A549 (cell line): ENCODE measurements around the gene CCDC85B. TPM values are rescaled to one million over a fixed set of nuclear protein-coding genes. Genes with fewer than 3 reads are reported as not detected.

Experiments used
- ATAC-seq, 2 experiments: fragments of 200-7000 bp in 1 of 2; fragments of >200 bp in 1 of 2; cut with Nextera tagmentation in 1 of 2; cut with Tn5 transposase in 1 of 2; 3 replicates each; pipeline versions ENCODE4 v1.8.0 to v1.9.1; 2018 to 2020; ENCODE audit warnings: mild to moderate bottlenecking in 1 of 2, moderate library complexity in 1 of 2
- CTCF ChIA-PET: fragments of 300-600 bp; sonication (Branson Sonifier 250); formaldehyde crosslinking; extraction: SDS; loops from one replicate; lab custom pipeline; 2021; ENCODE audit warnings: antibody characterized with exemption, inconsistent platforms; lab: Yijun Ruan, JAX
- POLR2A ChIA-PET: fragments of 350-600 bp; formaldehyde crosslinking; extraction: SDS; loops from one replicate; lab custom pipeline; 2021; ENCODE audit warnings: antibody characterized with exemption, inconsistent platforms; lab: Yijun Ruan, JAX
- DNase-seq, 2 experiments: peaks; one replicate each; pipeline versions ENCODE4 v3.0.0 to v3.0.0-alpha.2; 2011 to 2016; ENCODE audit warnings: low read depth in 1 of 2, low spot score in 1 of 2
- FAIRE-seq: peaks from 2 replicates; lab custom pipeline; 2011; peaks lifted over from hg19 to GRCh38; lab: Jason Lieb, UNC
- H3K27ac ChIP-seq, 2 experiments: fragments of >200 bp; sonication (Bioruptor Twin); formaldehyde crosslinking; 3 replicates each; pipeline ENCODE4 v1.5.1; 2016 to 2017
- H3K4me1 ChIP-seq: fragments of >200 bp; sonication (Bioruptor Twin); formaldehyde crosslinking; 3 replicates; pipeline ENCODE4 v1.6.1; 2016
- H3K4me2 ChIP-seq: fragments of >200 bp; sonication (Bioruptor Twin); formaldehyde crosslinking; 3 replicates; pipeline ENCODE4 v1.6.1; 2016
- H3K4me3 ChIP-seq: fragments of >200 bp; sonication (Bioruptor Twin); formaldehyde crosslinking; 3 replicates; pipeline ENCODE4 v1.5.1; 2016
- H3K9me3 ChIP-seq: fragments of >200 bp; sonication (Bioruptor Twin); formaldehyde crosslinking; 3 replicates; pipeline ENCODE4 v1.6.1; 2016
- BHLHE40 ChIP-seq: IDR thresholded peaks from 2 replicates; pipeline ENCODE4 v1.6.1; 2012; ENCODE audit warnings: low read depth, low read length, inconsistent platforms
- CBX2 ChIP-seq: fragments of 200-600 bp; sonication (generic); IDR thresholded peaks from 2 replicates; pipeline ENCODE4 v1.6.1; 2016; ENCODE audit warnings: low read depth, mild to moderate bottlenecking, borderline replicate concordance
- CEBPB ChIP-seq, 2 experiments: fragments of >200 bp in 1 of 2; sonication (Bioruptor Twin) in 1 of 2; formaldehyde crosslinking in 1 of 2; IDR thresholded peaks; 2 replicates each; pipeline ENCODE4 v1.6.1; 2012 to 2016
- CHD2 ChIP-seq: fragments of 150-350 bp; IDR thresholded peaks from 2 replicates; pipeline ENCODE4 v1.6.1; 2014; ENCODE audit warnings: low read length; ENCODE audit not compliant: partially characterized antibody
- CTCF ChIP-seq: fragments of >200 bp; sonication (Bioruptor Twin); formaldehyde crosslinking; IDR thresholded peaks from 3 replicates; pipeline ENCODE4 v1.5.1; 2016
- EHF ChIP-seq: fragments of 250-450 bp; sonication (Bioruptor Pico); IDR thresholded peaks from 2 replicates; pipeline ENCODE4 v1.5.0; 2020; ENCODE audit warnings: mild to moderate bottlenecking
- EHMT2 ChIP-seq: fragments of 200-600 bp; sonication (generic); IDR thresholded peaks from 2 replicates; pipeline ENCODE4 v1.6.1; 2016; ENCODE audit warnings: antibody characterized with exemption, low read depth, mild to moderate bottlenecking, moderate library complexity
- ESRRA ChIP-seq: fragments of 150-350 bp; IDR thresholded peaks from 2 replicates; pipeline ENCODE4 v1.6.1; 2014; ENCODE audit warnings: mild to moderate bottlenecking, low read length, borderline replicate concordance
- HDAC2 ChIP-seq: fragments of 200-600 bp; sonication (generic); IDR thresholded peaks from 2 replicates; pipeline ENCODE4 v1.6.1; 2016
- HOXA7 ChIP-seq: fragments of 250-450 bp; sonication (Bioruptor Pico); IDR thresholded peaks from 2 replicates; pipeline ENCODE4 v1.5.0; 2020; ENCODE audit warnings: mild to moderate bottlenecking, moderate library complexity
- NFE2L2 ChIP-seq: fragments of 150-350 bp; conservative IDR thresholded peaks from 2 replicates; pipeline ENCODE4 v1.6.1; 2014; ENCODE audit warnings: low read length
- PBX3 ChIP-seq: IDR thresholded peaks from 2 replicates; pipeline ENCODE4 v1.6.1; 2012
- RAD21 ChIP-seq, 2 experiments: fragments of >200 bp in 1 of 2; sonication (Bioruptor Twin) in 1 of 2; formaldehyde crosslinking in 1 of 2; IDR thresholded peaks in 1 of 2; conservative IDR thresholded peaks in 1 of 2; 2 replicates in 1 of 2; 3 replicates in 1 of 2; pipeline ENCODE4 v1.6.1; 2012 to 2018; ENCODE audit warnings: inconsistent platforms in 1 of 2
- RFX5 ChIP-seq: fragments of 450-650 bp; IDR thresholded peaks from 2 replicates; pipeline ENCODE4 v1.7.1; 2014; ENCODE audit warnings: antibody characterized with exemption, mild to moderate bottlenecking, moderate library complexity
- RNF2 ChIP-seq: fragments of 200-600 bp; sonication (generic); IDR thresholded peaks from 2 replicates; pipeline ENCODE4 v1.6.1; 2016; ENCODE audit warnings: low read depth, mild to moderate bottlenecking, antibody characterized with exemption, moderate library complexity, borderline replicate concordance
- TP53 ChIP-seq: fragments of 250-450 bp; sonication (Bioruptor Pico); IDR thresholded peaks from 2 replicates; pipeline ENCODE4 v1.5.0; 2021; ENCODE audit warnings: mild to moderate bottlenecking, moderate library complexity
- USF2 ChIP-seq: fragments of 450-650 bp; IDR thresholded peaks from 2 replicates; pipeline ENCODE4 v1.6.1; 2014; ENCODE audit warnings: antibody characterized with exemption
- WGBS: methylation state at CpG from one replicate; pipeline ENCODE4 v1.1.6; 2017; ENCODE audit errors: missing lambda C conversion rate; 5-methylcytosine and 5-hydroxymethylcytosine counted together
- polyA plus RNA-seq, 4 experiments: library from polyadenylated mRNA; depleted of rRNA in 3 of 4; stranded (reverse); fragments of >200 nt; fragmentation: RNase III in 1 of 4; extraction: RNeasy Plus Mini Kit Qiagen cat#74134 plus additional on column Dnase treatment in 1 of 4; gene quantifications; 2 replicates in 3 of 4; 3 replicates in 1 of 4; pipeline ENCODE4 v1.2.3, GENCODE V29; 2011 to 2017
- TF ChIP-seq, protein P1 (sequence below): fragments of 250-450 bp; sonication (Bioruptor Pico); IDR thresholded peaks from 2 replicates; pipeline ENCODE4 v1.5.0; 2020; ENCODE audit warnings: low read depth, mild to moderate bottlenecking, moderate library complexity
- TF ChIP-seq, protein P2 (sequence below): IDR thresholded peaks from 2 replicates; pipeline ENCODE4 v1.6.1; 2012; ENCODE audit warnings: low read depth, borderline replicate concordance
- TF ChIP-seq, protein P3 (sequence below): fragments of 200-600 bp; sonication (generic); IDR thresholded peaks from 2 replicates; pipeline ENCODE4 v1.6.1; 2016; ENCODE audit warnings: antibody characterized with exemption, mild to moderate bottlenecking, moderate library complexity

CCDC85B gene
- polyA plus RNA-seq, 2 of the 4 experiments (the other 2 are of a cell fraction): 7.3 to 27.5 TPM

GRCh38 chr11:65864706-65865471, 25.6 kb upstream of the CCDC85B start:
- ATAC-seq (no peak), DNase-seq (no peak), FAIRE-seq (no peak)
- ChIA-PET CTCF (interaction anchor here (7.6 kb wide), 1 partner anchor 22 kb away, joined by 195 read pairs; the partner anchor contains the start of genes CCDC85B and FIBP), POLR2A (no interaction called here)
- WGBS: 92% methylated on average over 17 of the region's 18 CpGs
- Histone ChIP-seq H3K4me1 (peaks cover 10% of the 10 kb centered on the region), H3K27ac (no peak overlapping the region), H3K4me2 (no peak overlapping the region), H3K4me3 (no peak overlapping the region), H3K9me3 (no peaks in the 10 kb centered on the region)
- no peak for TF ChIP-seq CTCF
- no peak for TF ChIP-seq RFX5
- no peak for TF ChIP-seq HOXA7 (CRISPR knock-in tag)
- TF ChIP-seq, protein P1, sequence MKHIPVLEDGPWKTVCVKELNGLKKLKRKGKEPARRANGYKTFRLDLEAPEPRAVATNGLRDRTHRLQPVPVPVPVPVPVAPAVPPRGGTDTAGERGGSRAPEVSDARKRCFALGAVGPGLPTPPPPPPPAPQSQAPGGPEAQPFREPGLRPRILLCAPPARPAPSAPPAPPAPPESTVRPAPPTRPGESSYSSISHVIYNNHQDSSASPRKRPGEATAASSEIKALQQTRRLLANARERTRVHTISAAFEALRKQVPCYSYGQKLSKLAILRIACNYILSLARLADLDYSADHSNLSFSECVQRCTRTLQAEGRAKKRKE (CRISPR knock-in tag): no peak
- no peak for TF ChIP-seq CBX2
- TF ChIP-seq, protein P2, sequence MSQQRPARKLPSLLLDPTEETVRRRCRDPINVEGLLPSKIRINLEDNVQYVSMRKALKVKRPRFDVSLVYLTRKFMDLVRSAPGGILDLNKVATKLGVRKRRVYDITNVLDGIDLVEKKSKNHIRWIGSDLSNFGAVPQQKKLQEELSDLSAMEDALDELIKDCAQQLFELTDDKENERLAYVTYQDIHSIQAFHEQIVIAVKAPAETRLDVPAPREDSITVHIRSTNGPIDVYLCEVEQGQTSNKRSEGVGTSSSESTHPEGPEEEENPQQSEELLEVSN: no peak
- no peak for TF ChIP-seq HDAC2
- no peak for TF ChIP-seq CHD2
- no peak for TF ChIP-seq BHLHE40
- no peak for TF ChIP-seq TP53 (CRISPR knock-in tag)
- no peak for TF ChIP-seq CEBPB (IDR thresholded peaks at IDR 0.05)
- TF ChIP-seq USF2: no peak

DNA sequence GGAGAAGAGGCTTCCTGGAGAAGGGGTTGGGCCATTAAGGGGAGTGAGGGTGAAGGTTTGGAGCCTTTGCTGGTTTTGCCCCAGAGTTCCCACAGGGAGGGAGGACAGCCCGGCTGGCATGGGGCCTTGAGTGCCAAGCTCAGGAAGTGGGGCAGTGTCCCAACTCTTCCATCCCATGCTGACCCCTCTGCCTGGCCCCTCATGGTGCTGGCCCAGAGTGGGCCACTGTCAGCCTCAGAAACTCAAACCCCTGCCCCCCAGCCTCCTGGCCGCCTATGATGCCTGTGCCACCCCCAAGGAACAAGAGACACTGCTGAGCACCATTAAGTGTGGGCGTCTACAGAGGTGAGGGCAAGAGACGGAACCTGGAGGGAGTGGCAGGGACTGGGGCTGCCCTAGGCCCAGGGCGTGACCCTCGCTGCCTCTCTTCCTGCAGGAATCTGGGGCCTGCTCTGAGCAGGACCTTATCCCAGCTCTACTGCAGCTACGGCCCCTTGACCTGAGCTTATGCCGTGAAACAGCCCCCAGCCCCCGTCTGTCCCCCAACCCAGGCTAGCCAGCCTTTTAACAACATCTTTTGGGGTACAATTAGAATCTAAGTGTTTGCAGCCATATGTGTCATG, 24.8 kb upstream of the CCDC85B start:
- POLR2A ChIA-PET: interaction anchor here (0.5 kb wide), 1 partner anchor 22 kb away, joined by 4 read pairs; the partner anchor contains the start of gene FIBP
- Histone ChIP-seq H3K4me3 (no peak overlapping the region), H3K27ac (no peak overlapping the region), H3K4me2 (no peak overlapping the region), H3K4me1 (peaks cover 10% of the 10 kb centered on the region), H3K9me3 (no peaks in the 10 kb centered on the region)
- DNase-seq: no peak
- CTCF ChIA-PET: interaction anchor here (1.3 to 1.9 kb wide), 5 partner anchors 14 to 154 kb away, joined by 4 to 15 read pairs (median 5); partner anchors contain the start of genes CCDC85B, FIBP and KAT5
- ATAC-seq: no peak
- no peak for TF ChIP-seq EHMT2
- no peak for FAIRE-seq
- 90% methylated on average over 9 of the region's 9 CpGs for WGBS

GRCh38 chr11:65866509-65867283, 23.8 kb upstream of the CCDC85B start:
- CTCF ChIA-PET: interaction anchor here (0.9 to 5.9 kb wide), 8 partner anchors 6 to 155 kb away, joined by 3 to 78 read pairs (median 4); partner anchors contain the start of genes CCDC85B, CFL1, FIBP and KAT5
- no peak overlapping the region for H3K27ac ChIP-seq
- TF ChIP-seq CBX2 (no peak), ESRRA (no peak), RNF2 (no peak), PBX3 (no peak), EHF (no peak), NFE2L2 (no peak), RAD21 (conservative IDR thresholded peaks at IDR 0.05 in 1 of 2, IDR thresholded peaks at IDR 0.05 in 1 of 2) (no peak)
- TF ChIP-seq, protein P3, sequence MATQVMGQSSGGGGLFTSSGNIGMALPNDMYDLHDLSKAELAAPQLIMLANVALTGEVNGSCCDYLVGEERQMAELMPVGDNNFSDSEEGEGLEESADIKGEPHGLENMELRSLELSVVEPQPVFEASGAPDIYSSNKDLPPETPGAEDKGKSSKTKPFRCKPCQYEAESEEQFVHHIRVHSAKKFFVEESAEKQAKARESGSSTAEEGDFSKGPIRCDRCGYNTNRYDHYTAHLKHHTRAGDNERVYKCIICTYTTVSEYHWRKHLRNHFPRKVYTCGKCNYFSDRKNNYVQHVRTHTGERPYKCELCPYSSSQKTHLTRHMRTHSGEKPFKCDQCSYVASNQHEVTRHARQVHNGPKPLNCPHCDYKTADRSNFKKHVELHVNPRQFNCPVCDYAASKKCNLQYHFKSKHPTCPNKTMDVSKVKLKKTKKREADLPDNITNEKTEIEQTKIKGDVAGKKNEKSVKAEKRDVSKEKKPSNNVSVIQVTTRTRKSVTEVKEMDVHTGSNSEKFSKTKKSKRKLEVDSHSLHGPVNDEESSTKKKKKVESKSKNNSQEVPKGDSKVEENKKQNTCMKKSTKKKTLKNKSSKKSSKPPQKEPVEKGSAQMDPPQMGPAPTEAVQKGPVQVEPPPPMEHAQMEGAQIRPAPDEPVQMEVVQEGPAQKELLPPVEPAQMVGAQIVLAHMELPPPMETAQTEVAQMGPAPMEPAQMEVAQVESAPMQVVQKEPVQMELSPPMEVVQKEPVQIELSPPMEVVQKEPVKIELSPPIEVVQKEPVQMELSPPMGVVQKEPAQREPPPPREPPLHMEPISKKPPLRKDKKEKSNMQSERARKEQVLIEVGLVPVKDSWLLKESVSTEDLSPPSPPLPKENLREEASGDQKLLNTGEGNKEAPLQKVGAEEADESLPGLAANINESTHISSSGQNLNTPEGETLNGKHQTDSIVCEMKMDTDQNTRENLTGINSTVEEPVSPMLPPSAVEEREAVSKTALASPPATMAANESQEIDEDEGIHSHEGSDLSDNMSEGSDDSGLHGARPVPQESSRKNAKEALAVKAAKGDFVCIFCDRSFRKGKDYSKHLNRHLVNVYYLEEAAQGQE: no peak

More at GRCh38 chr11:65866509-65867283, 23.8 kb upstream of the CCDC85B start:
- 96% methylated on average over 21 of the region's 21 CpGs for WGBS
- no peak for ATAC-seq
- no peak for FAIRE-seq
- H3K4me1 ChIP-seq: peaks cover 7% of the 10 kb centered on the region
- H3K4me2 ChIP-seq: no peak overlapping the region
- no peak for DNase-seq
- H3K4me3 ChIP-seq: no peak overlapping the region
- POLR2A ChIA-PET: interaction anchor here (1.1 kb wide), 1 partner anchor 8 kb away, joined by 4 read pairs; the partner anchor contains the start of gene CFL1
- no peaks in the 10 kb centered on the region for H3K9me3 ChIP-seq
